OCI-LY7 (cell line): ENCODE results near the gene PHLDB1. TPM values are rescaled to one million over a fixed set of nuclear protein-coding genes. Genes with fewer than 3 reads are reported as not detected.

Experiments
- BruUV-seq: library from RNA; stranded (reverse); fragments of 400-500 nt; replicated peaks from 2 replicates; lab custom pipeline; 2021; lab: Mats Ljungman, UMichigan
- CTCF ChIA-PET: fragments of 300-600 bp; sonication (Branson Sonifier 250); formaldehyde crosslinking; loops from one replicate; lab custom pipeline; 2022; ENCODE audit warnings: antibody characterized with exemption; ENCODE audit not compliant: unreplicated experiment; lab: Charles Lee
- POLR2A ChIA-PET: fragments of 300-600 bp; sonication (Branson Sonifier 250); formaldehyde crosslinking; loops from one replicate; lab custom pipeline; 2022; ENCODE audit warnings: antibody characterized with exemption; lab: Charles Lee
- DNase-seq: peaks from one replicate; pipeline ENCODE4 v3.0.0-alpha.2; 2015; ENCODE audit warnings: low spot score
- H2AFZ ChIP-seq: fragments of 200-600 bp; sonication (generic), shearing (Covaris generic); 2 replicates; pipeline ENCODE4 v1.6.1; 2014; ENCODE audit warnings: mild to moderate bottlenecking, antibody characterized with exemption, low read length, moderate library complexity
- H3K27ac ChIP-seq: fragments of 200-600 bp; sonication (generic); 2 replicates; pipeline ENCODE4 v1.5.1; 2014; ENCODE audit warnings: mixed run types, low read depth, mild to moderate bottlenecking, moderate library complexity, low read length, inconsistent platforms; ENCODE audit not compliant: poor library complexity, severe bottlenecking
- H3K36me3 ChIP-seq: fragments of 200-600 bp; sonication (generic); 2 replicates; pipeline ENCODE4 v1.6.1; 2014; ENCODE audit warnings: mild to moderate bottlenecking, antibody characterized with exemption, low read length, moderate library complexity, mixed read lengths; ENCODE audit not compliant: insufficient read depth
- H3K4me1 ChIP-seq: fragments of 200-600 bp; sonication (generic); 2 replicates; pipeline ENCODE4 v1.5.1; 2014; ENCODE audit warnings: mild to moderate bottlenecking, low read length; ENCODE audit not compliant: insufficient read depth, poor library complexity, severe bottlenecking
- H3K4me2 ChIP-seq: fragments of 200-600 bp; sonication (generic); 2 replicates; pipeline ENCODE4 v1.6.1; 2014; ENCODE audit warnings: mild to moderate bottlenecking, low read length
- H3K4me3 ChIP-seq: fragments of 200-600 bp; sonication (generic); 2 replicates; pipeline ENCODE4 v1.5.1; 2014; ENCODE audit warnings: mild to moderate bottlenecking, low read depth, low read length; ENCODE audit not compliant: poor library complexity, severe bottlenecking
- H3K79me2 ChIP-seq: fragments of 200-600 bp; sonication (generic); 2 replicates; pipeline ENCODE4 v1.6.1; 2016; ENCODE audit warnings: low read depth, mild to moderate bottlenecking, low read length, moderate library complexity, mixed read lengths; ENCODE audit not compliant: insufficient read depth
- H3K9me2 ChIP-seq: fragments of 200-600 bp; sonication (generic); 2 replicates; pipeline ENCODE4 v1.6.1; 2016; ENCODE audit warnings: mild to moderate bottlenecking, low read length, mixed read lengths; ENCODE audit not compliant: insufficient read depth
- H3K9me3 ChIP-seq: fragments of 200-600 bp; sonication (generic); 2 replicates; pipeline ENCODE4 v1.6.1; 2014; ENCODE audit warnings: mild to moderate bottlenecking, mixed run types, low read length, mixed read lengths
- H4K20me1 ChIP-seq: fragments of 200-600 bp; sonication (generic); 2 replicates; pipeline ENCODE4 v1.6.1; 2014; ENCODE audit warnings: mild to moderate bottlenecking, antibody characterized with exemption, low read length, moderate library complexity, mixed read lengths; ENCODE audit not compliant: insufficient read depth
- CTCF ChIP-seq: fragments of 200-600 bp; sonication (generic); conservative IDR thresholded peaks from 2 replicates; pipeline ENCODE4 v1.5.1; 2014; ENCODE audit warnings: mild to moderate bottlenecking, antibody characterized with exemption, low read length, moderate library complexity, mixed read lengths
- EZH2phosphoT487 ChIP-seq: fragments of 200-600 bp; sonication (generic); IDR thresholded peaks from 2 replicates; pipeline ENCODE4 v1.6.1; 2018; ENCODE audit warnings: low read depth, borderline replicate concordance, mild to moderate bottlenecking, mixed run types, antibody characterized with exemption, low read length, moderate library complexity, mixed read lengths
- intact Hi-C: fragments of 100-400 bp; cut with micrococcal nuclease; formaldehyde crosslinking; loops from one replicate; pipeline ENCODE4 v1.10.0; 2022; ENCODE audit not compliant: unreplicated experiment
- total RNA-seq, 2 experiments: library from RNA; depleted of rRNA in 1 of 2; stranded (reverse); fragments of >200 nt in 1 of 2; shearing (Covaris generic) in 1 of 2; gene quantifications; 2 replicates each; pipeline ENCODE4 v1.2.3, GENCODE V29; 2014 to 2022

Gene PHLDB1
- total RNA-seq, 2 experiments from 2014 or later: 0.19 TPM; not detected in 1

GRCh38 chr11:118663381-118663780 is 56.0 kb downstream of the PHLDB1 start:
- no peaks in the 10 kb centered on the region for H3K36me3 ChIP-seq
- no peak overlapping the region for H2AFZ ChIP-seq
- CTCF ChIA-PET: interaction anchor here (1.2 kb wide), 1 partner anchor 10 kb away, joined by 3 read pairs; no protein-coding TSS in a partner anchor
- no peaks in the 10 kb centered on the region for H3K4me1 ChIP-seq
- POLR2A ChIA-PET: interaction anchor here (0.7 kb wide), 1 partner anchor 39 kb away, joined by 3 read pairs; no protein-coding TSS in a partner anchor
- no peak overlapping the region for H3K4me3 ChIP-seq
- intact Hi-C loops: no loop called here
- TF ChIP-seq CTCF (no peak), EZH2phosphoT487 (no peak)
- H4K20me1 ChIP-seq: no peaks in the 10 kb centered on the region
- no peak for DNase-seq
- no peaks in the 10 kb centered on the region for H3K79me2 ChIP-seq
- H3K27ac ChIP-seq: no peak overlapping the region
- H3K4me2 ChIP-seq: no peak overlapping the region
- no TSS peak for BruUV-seq
- no peaks in the 10 kb centered on the region for H3K9me2 ChIP-seq
- no peaks in the 10 kb centered on the region for H3K9me3 ChIP-seq

- DNase-seq: no peak
- Histone ChIP-seq H3K4me1 (no peaks in the 10 kb centered on the region), H2AFZ (no peak overlapping the region), H3K9me3 (no peaks in the 10 kb centered on the region), H3K36me3 (no peaks in the 10 kb centered on the region), H3K27ac (no peak overlapping the region), H4K20me1 (no peaks in the 10 kb centered on the region), H3K4me2 (no peak overlapping the region), H3K4me3 (no peak overlapping the region), H3K79me2 (no peaks in the 10 kb centered on the region), H3K9me2 (no peaks in the 10 kb centered on the region)
- TF ChIP-seq CTCF (no peak), EZH2phosphoT487 (no peak)
- POLR2A ChIA-PET: interaction anchor here (0.7 kb wide), 1 partner anchor 38 kb away, joined by 3 read pairs; no protein-coding TSS in a partner anchor
- BruUV-seq: no TSS peak
- intact Hi-C loops: no loop called here
- CTCF ChIA-PET: interaction anchor here (1.2 kb wide), 1 partner anchor 9 kb away, joined by 3 read pairs; no protein-coding TSS in a partner anchor
Measured at GRCh38 chr11:118663902-118664301, 56.5 kb downstream of the PHLDB1 start.

GRCh38 chr11:118666371-118666770 is 59.0 kb downstream of the PHLDB1 start:
- no peaks in the 10 kb centered on the region for H3K9me2 ChIP-seq
- H3K4me3 ChIP-seq: no peak overlapping the region
- H3K79me2 ChIP-seq: no peaks in the 10 kb centered on the region
- POLR2A ChIA-PET: interaction anchor here (1.2 kb wide), 1 partner anchor 14 kb away, joined by 3 read pairs; no protein-coding TSS in a partner anchor
- no peak overlapping the region for H2AFZ ChIP-seq
- no peak overlapping the region for H3K27ac ChIP-seq
- H3K36me3 ChIP-seq: no peaks in the 10 kb centered on the region
- H3K4me2 ChIP-seq: no peak overlapping the region
- H3K4me1 ChIP-seq: no peaks in the 10 kb centered on the region
- CTCF ChIA-PET: no interaction called here
- no peak for DNase-seq
- intact Hi-C loops: no loop called here
- H3K9me3 ChIP-seq: no peaks in the 10 kb centered on the region
- no peaks in the 10 kb centered on the region for H4K20me1 ChIP-seq
- no peak for TF ChIP-seq CTCF
- TF ChIP-seq EZH2phosphoT487: no peak
- no TSS peak for BruUV-seq
